K562 (cell line): ENCODE results near the gene HPF1. TPM values are rescaled to one million over a fixed set of nuclear protein-coding genes. Genes with fewer than 3 reads are reported as not detected.

Experiments used
- HEY1 ChIP-seq: fragments of 250-450 bp; sonication (Bioruptor Pico); IDR thresholded peaks from 2 replicates; pipeline ENCODE4 v1.5.0; 2020; ENCODE audit warnings: mild to moderate bottlenecking, moderate library complexity, borderline replicate concordance
- HNRNPLL ChIP-seq: fragments of 200-400 bp; formaldehyde crosslinking; IDR thresholded peaks from 2 replicates; pipeline ENCODE4 v1.6.1; 2017; ENCODE audit warnings: low read length, low read depth, mild to moderate bottlenecking; ENCODE audit not compliant: poor library complexity, severe bottlenecking
- MEF2D ChIP-seq: conservative IDR thresholded peaks from 2 replicates; pipeline ENCODE4 v1.6.1; 2016; ENCODE audit warnings: low read depth, missing genetic modification characterization, missing compliant biosample characterization
- MTA3 ChIP-seq: fragments of 450-650 bp; formaldehyde crosslinking; IDR thresholded peaks from 2 replicates; pipeline ENCODE4 v1.6.1; 2017; ENCODE audit warnings: mild to moderate bottlenecking, borderline replicate concordance
- PML ChIP-seq: IDR thresholded peaks from 2 replicates; pipeline ENCODE4 v1.6.1; 2012; ENCODE audit warnings: low read length, inconsistent platforms
- ZNF444 ChIP-seq: fragments of 250-450 bp; sonication (Bioruptor Pico); IDR thresholded peaks from 2 replicates; pipeline ENCODE4 v1.4.0; 2020; ENCODE audit warnings: mild to moderate bottlenecking, moderate library complexity
- polyA plus RNA-seq, 8 experiments: library from polyadenylated mRNA; depleted of rRNA in 4 of 8; stranded (reverse) in 5 of 8; unstranded in 3 of 8; fragments of >200 nt; fragmentation: Nextera tagmentation in 2 of 8; fragmentation: Illumina TruSeq in 1 of 8; extraction: Ambion mirVana in 2 of 8; extraction: Trizol in 1 of 8; gene quantifications; 2 replicates each; pipeline versions ENCODE4 v1.2.1 to v1.2.3, GENCODE V29; 2011 to 2014; ENCODE audit warnings: inconsistent platforms in 1 of 8, missing spikeins in 1 of 8
- total RNA-seq, 7 experiments: library from RNA; depleted of rRNA in 6 of 7; stranded (reverse); fragments of >200 nt in 6 of 7; fragmentation: Illumina TruSeq in 2 of 7; extraction: Trizol in 2 of 7; gene quantifications; 2 replicates each; pipeline versions ENCODE4 v1.2.1 to v1.2.3, GENCODE V29; 2011 to 2021; ENCODE audit warnings: low replicate concordance in 1 of 7
- TF ChIP-seq, protein P1 (sequence below): fragments of 450-650 bp; IDR thresholded peaks from 2 replicates; pipeline ENCODE4 v1.6.1; 2016; ENCODE audit warnings: mild to moderate bottlenecking, moderate library complexity
- TF ChIP-seq, protein P2 (sequence below): sonication (generic); formaldehyde crosslinking; IDR thresholded peaks from 2 replicates; pipeline ENCODE4 v1.8.1; 2022; ENCODE audit warnings: missing genetic modification reagents
- TF ChIP-seq, protein P3 (sequence below): sonication (generic); formaldehyde crosslinking; IDR thresholded peaks from 2 replicates; pipeline ENCODE4 v1.8.1; 2023; ENCODE audit warnings: mild to moderate bottlenecking, missing genetic modification reagents
- TF ChIP-seq, protein P4 (sequence below): fragments of 450-650 bp; IDR thresholded peaks from 2 replicates; pipeline ENCODE4 v1.6.1; 2016; ENCODE audit warnings: antibody characterized with exemption

Gene HPF1
- total and polyA plus RNA-seq, 9 of the 15 experiments (the other 6 are each of a cell fraction or from before 2014, with no cell fraction given), result 21.2 to 89.4 (median 35.2) TPM

DNA sequence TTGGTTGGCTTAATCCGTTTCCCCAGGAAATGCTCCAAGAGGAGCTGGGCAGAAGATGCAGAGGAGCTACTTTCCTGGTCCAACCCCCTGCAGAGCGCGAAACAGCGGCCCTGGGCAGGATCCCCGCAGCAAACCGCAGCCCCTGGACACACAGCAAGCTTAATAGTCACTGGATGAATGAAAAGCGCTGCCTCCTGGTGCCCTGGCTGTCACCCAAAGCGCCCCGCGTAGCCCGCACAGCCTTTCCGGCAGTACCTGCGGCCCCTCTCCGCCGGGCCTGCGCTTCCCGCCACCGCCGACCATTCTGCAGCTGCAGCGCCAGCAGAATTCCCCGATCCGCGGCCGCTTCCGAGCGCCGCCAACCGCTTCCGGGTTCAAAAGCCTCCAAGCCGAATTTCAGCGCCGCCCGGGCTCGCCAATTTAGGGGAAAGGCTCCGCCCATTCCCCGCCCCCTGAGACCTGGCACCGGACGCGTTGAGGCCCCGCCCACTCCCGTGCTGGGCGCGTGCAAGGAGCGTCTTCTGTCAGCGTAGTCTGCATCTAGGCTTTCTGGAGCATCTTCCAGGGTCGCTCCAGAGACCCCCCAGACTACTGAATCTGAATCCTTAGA, at the start of gene HPF1 (continued):
- TF ChIP-seq, protein P1, sequence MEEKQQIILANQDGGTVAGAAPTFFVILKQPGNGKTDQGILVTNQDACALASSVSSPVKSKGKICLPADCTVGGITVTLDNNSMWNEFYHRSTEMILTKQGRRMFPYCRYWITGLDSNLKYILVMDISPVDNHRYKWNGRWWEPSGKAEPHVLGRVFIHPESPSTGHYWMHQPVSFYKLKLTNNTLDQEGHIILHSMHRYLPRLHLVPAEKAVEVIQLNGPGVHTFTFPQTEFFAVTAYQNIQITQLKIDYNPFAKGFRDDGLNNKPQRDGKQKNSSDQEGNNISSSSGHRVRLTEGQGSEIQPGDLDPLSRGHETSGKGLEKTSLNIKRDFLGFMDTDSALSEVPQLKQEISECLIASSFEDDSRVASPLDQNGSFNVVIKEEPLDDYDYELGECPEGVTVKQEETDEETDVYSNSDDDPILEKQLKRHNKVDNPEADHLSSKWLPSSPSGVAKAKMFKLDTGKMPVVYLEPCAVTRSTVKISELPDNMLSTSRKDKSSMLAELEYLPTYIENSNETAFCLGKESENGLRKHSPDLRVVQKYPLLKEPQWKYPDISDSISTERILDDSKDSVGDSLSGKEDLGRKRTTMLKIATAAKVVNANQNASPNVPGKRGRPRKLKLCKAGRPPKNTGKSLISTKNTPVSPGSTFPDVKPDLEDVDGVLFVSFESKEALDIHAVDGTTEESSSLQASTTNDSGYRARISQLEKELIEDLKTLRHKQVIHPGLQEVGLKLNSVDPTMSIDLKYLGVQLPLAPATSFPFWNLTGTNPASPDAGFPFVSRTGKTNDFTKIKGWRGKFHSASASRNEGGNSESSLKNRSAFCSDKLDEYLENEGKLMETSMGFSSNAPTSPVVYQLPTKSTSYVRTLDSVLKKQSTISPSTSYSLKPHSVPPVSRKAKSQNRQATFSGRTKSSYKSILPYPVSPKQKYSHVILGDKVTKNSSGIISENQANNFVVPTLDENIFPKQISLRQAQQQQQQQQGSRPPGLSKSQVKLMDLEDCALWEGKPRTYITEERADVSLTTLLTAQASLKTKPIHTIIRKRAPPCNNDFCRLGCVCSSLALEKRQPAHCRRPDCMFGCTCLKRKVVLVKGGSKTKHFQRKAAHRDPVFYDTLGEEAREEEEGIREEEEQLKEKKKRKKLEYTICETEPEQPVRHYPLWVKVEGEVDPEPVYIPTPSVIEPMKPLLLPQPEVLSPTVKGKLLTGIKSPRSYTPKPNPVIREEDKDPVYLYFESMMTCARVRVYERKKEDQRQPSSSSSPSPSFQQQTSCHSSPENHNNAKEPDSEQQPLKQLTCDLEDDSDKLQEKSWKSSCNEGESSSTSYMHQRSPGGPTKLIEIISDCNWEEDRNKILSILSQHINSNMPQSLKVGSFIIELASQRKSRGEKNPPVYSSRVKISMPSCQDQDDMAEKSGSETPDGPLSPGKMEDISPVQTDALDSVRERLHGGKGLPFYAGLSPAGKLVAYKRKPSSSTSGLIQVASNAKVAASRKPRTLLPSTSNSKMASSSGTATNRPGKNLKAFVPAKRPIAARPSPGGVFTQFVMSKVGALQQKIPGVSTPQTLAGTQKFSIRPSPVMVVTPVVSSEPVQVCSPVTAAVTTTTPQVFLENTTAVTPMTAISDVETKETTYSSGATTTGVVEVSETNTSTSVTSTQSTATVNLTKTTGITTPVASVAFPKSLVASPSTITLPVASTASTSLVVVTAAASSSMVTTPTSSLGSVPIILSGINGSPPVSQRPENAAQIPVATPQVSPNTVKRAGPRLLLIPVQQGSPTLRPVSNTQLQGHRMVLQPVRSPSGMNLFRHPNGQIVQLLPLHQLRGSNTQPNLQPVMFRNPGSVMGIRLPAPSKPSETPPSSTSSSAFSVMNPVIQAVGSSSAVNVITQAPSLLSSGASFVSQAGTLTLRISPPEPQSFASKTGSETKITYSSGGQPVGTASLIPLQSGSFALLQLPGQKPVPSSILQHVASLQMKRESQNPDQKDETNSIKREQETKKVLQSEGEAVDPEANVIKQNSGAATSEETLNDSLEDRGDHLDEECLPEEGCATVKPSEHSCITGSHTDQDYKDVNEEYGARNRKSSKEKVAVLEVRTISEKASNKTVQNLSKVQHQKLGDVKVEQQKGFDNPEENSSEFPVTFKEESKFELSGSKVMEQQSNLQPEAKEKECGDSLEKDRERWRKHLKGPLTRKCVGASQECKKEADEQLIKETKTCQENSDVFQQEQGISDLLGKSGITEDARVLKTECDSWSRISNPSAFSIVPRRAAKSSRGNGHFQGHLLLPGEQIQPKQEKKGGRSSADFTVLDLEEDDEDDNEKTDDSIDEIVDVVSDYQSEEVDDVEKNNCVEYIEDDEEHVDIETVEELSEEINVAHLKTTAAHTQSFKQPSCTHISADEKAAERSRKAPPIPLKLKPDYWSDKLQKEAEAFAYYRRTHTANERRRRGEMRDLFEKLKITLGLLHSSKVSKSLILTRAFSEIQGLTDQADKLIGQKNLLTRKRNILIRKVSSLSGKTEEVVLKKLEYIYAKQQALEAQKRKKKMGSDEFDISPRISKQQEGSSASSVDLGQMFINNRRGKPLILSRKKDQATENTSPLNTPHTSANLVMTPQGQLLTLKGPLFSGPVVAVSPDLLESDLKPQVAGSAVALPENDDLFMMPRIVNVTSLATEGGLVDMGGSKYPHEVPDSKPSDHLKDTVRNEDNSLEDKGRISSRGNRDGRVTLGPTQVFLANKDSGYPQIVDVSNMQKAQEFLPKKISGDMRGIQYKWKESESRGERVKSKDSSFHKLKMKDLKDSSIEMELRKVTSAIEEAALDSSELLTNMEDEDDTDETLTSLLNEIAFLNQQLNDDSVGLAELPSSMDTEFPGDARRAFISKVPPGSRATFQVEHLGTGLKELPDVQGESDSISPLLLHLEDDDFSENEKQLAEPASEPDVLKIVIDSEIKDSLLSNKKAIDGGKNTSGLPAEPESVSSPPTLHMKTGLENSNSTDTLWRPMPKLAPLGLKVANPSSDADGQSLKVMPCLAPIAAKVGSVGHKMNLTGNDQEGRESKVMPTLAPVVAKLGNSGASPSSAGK, result peak; percentile 35; the same call in 1 of the 2 replicates
- TF ChIP-seq, protein P2, sequence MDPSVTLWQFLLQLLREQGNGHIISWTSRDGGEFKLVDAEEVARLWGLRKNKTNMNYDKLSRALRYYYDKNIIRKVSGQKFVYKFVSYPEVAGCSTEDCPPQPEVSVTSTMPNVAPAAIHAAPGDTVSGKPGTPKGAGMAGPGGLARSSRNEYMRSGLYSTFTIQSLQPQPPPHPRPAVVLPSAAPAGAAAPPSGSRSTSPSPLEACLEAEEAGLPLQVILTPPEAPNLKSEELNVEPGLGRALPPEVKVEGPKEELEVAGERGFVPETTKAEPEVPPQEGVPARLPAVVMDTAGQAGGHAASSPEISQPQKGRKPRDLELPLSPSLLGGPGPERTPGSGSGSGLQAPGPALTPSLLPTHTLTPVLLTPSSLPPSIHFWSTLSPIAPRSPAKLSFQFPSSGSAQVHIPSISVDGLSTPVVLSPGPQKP (CRISPR knock-in tag), result no peak
- TF ChIP-seq MEF2D (tag), result no peak
- no peak for TF ChIP-seq ZNF444
- TF ChIP-seq HNRNPLL, result peak; percentile 50
- peak; percentile 67; the same call in 1 of the 2 replicates for TF ChIP-seq PML
- TF ChIP-seq, protein P3, sequence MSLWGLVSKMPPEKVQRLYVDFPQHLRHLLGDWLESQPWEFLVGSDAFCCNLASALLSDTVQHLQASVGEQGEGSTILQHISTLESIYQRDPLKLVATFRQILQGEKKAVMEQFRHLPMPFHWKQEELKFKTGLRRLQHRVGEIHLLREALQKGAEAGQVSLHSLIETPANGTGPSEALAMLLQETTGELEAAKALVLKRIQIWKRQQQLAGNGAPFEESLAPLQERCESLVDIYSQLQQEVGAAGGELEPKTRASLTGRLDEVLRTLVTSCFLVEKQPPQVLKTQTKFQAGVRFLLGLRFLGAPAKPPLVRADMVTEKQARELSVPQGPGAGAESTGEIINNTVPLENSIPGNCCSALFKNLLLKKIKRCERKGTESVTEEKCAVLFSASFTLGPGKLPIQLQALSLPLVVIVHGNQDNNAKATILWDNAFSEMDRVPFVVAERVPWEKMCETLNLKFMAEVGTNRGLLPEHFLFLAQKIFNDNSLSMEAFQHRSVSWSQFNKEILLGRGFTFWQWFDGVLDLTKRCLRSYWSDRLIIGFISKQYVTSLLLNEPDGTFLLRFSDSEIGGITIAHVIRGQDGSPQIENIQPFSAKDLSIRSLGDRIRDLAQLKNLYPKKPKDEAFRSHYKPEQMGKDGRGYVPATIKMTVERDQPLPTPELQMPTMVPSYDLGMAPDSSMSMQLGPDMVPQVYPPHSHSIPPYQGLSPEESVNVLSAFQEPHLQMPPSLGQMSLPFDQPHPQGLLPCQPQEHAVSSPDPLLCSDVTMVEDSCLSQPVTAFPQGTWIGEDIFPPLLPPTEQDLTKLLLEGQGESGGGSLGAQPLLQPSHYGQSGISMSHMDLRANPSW (CRISPR knock-in tag), result no peak
- 0 out of 2 replicates have a peak, but pooled peaks have one; percentile 37 for TF ChIP-seq MTA3
- TF ChIP-seq, protein P4, sequence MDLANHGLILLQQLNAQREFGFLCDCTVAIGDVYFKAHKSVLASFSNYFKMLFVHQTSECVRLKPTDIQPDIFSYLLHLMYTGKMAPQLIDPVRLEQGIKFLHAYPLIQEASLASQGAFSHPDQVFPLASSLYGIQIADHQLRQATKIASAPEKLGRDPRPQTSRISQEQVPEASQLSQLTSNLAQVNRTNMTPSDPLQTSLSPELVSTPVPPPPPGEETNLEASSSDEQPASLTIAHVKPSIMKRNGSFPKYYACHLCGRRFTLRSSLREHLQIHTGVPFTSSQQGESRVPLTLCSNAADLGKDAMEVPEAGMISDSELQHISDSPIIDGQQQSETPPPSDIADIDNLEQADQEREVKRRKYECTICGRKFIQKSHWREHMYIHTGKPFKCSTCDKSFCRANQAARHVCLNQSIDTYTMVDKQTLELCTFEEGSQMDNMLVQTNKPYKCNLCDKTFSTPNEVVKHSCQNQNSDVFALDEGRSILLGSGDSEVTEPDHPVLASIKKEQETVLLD, result no peak; the same call in 1 of the 2 replicates
- TF ChIP-seq HEY1 (CRISPR knock-in tag), result no peak
